ENCODE measurements around the gene SH3TC1.
A peak's percentile ranks its signal among the peaks of the same experiment; 100 is the strongest.

Gene SH3TC1

DNA sequence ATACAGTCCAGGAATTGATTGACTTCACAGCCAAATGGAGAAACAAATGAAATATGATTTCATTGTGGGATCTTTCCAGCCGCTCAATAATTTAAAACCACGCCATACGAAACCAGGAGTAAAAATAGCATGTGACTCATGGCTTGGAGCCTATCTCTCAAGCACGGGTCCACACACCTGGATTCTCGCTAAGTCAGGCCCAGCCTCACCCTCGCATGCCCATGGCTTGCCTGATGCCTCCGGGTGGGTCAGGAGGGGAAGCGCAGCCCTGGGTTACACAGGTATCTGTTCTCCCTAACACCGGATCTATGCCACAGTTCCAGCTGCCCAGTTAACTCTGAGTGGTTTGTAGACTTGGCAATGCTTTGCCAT, 34.9 kb upstream of the SH3TC1 start:
- no peak for DNase-seq

DNA sequence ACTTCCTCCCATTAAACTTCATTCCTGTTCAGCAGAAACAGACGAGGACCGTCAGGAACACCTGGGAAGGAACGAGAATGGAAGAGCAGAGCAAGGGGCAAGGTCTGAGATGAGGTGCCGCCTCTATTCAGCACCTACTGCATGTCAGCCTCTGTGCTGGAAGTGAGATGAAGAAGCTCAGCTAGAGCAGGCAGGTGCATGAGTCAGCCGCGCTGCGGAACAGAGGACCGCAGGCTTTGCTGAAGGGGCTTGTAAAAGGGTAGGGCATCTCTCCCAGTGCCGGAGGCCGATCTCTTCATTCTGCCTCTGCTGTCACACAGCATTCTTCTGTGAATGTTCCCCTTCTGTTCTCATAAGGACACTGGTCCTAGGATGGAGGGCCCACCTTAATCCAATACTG, 34.4 kb upstream of the SH3TC1 start:
- no peak for DNase-seq

- DNase-seq, result no peak
These were observed 33.7 kb upstream of the SH3TC1 start for GRCh38 chr4:8165374-8165896.

- no peak for DNase-seq
These were observed 31.8 kb upstream of the SH3TC1 start for GRCh38 chr4:8167291-8167690.

- no peak for DNase-seq
These were observed 31.3 kb upstream of the SH3TC1 start for GRCh38 chr4:8167815-8168214.

GRCh38 chr4:8168232-8168631, 30.9 kb upstream of the SH3TC1 start:
- no peak for DNase-seq

DNA sequence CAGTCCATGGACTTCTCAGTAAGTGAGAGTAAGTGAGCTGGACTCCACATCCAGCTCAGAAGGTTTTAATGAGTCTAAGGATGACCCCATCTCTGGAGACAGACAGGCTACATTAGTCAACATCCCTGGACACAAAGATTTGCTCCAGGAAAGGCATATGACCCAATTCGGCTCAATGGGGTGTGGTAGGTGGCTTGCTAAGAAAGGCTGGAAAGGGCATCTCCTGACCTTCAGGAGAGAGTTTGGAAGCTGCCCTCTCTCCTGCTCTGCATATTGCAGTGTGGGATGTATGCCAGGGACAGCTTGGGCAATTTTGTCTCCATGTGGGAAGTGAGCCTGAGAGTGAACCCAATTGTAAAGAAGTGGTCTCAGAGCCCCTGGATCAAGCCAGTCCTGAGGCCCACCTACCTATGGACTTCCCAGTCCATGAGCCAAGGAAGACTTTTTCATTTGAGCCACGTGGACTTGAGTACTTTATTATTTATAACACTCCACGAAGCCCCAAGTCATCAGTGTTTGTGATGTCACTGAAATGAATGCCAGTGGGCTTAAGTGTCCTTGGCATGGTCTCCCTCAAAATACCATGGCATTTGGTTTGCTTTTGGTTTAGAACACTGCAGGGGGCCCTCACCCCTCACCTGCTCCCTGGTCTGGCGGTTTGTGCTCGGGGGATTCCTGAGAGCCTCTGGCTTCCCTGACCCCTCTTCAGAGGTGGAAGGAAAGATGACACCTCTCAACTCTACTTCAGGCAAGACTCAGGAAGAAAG, 30.1 kb upstream of the SH3TC1 start:
- DNase-seq, result no peak

DNA sequence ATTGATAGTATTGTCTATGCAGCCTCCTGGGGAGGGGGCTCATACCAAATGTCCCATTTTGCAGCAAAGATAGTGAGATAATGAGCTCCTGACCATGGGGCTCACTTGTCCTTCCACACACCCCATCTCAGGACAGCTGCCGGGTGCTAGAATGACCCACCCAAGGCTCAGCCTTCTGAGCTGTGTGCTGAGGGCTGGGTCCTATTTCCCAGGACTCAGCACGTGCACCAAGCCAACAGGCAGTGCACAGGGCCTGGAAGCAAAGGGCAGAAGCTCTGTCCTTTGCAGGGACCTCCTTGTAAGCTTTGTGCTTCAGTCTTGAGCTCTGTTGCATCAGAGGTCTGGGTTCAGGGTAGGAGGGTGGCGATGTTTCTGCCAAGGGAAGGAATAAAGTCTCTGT, 29.3 kb upstream of the SH3TC1 start:
- no peak for DNase-seq

DNA sequence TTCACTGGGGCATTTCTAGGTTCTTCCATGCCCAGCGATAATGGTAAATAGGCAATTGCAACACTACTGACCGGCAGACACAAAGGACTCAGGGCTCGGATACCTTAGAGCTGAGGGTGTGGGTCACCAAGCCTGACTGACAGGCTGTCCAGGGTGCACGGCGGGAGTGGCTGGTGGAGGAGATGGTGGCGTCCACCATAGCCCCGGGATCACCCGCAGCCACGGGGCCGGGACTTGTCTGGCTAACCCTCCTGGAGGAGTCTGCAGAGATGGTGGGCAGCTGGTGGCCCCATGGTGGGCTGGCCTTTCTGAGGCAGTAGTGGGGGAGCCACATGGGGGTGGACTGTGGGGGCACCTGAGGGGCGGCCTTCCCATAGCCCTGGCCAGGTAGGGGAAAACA, 28.7 kb upstream of the SH3TC1 start:
- no peak for DNase-seq

- no peak for DNase-seq
These were observed 27.8 kb upstream of the SH3TC1 start for GRCh38 chr4:8171266-8171665.

DNA sequence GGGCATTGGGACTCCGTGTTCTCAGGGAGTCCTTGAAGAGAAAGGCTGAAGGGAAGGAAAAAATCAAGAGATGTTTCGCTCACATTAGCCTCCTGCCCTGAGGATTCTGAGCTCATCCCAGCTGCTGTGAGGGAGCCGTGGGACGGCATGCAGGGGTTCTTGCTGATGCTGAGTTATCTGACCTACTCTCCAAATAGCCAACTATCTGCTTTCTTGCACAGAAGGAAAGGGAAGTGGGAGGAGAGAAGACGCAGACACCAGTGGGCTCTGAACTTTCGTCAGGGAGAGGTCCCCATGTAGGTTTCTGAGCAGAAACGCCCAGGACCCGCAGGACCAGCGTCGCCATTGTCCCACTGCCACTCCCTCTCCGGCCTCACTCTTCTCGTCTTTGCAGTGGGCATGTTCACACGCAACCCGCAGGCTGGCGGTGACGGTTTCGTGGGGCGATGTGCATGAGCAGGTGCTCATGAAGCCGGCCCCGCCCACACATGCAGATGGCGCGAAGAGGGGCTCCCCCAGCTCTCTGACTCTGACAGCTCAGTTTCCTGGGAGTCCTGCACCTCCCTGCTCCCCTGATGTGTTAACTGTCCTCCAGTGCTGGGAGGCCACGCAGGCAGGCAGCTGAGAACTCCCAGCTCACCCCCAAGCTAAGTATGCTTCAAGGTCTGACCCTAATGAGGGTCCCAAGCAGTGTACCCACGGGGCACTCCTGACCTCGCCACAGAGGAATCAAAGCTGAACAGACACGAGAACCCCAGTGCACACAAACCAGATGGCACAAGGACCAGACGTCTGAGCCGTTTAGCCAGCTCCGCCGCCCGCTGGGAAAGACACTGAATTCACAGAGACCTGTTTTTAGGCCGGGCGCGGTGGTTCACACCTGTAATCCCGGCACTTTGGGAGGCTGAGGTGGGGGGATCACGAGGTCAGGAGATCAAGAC, 26.8 kb upstream of the SH3TC1 start:
- no peak for DNase-seq

DNA sequence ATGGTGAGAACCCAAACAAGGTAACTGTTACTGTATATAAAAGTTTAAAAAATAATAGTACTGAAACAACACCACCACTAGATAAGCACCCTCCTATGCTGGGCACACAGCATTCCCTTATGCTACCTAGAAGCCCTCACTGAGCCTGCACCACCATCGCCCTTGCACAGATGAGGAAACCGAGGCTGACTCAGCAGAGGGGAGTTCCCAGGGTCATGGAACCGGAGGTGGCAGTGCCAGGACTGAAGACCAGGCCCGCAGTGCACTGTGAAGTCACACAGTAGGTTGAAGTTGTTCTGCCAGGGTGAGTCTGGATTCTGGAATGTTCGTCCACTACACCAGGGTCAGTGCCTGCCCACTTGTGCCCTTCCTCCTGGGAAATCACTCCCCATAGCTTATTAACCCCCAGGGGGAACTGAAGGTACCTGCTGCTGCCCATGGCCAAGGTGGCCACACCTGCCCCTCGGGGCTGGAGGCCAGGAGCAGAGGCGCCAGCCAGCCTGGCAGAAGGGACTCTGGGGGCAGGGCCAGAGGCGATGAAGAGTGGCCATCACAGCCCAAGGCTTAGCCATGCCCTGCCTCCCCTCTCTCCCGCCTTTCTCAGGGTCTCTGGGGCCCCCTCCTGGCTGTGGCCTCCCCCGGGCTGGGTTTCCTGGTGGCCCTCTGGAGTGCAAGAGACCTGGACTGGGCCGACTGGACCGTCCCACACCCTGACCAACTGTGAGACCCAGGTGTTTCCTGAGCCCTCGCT, 25.4 kb upstream of the SH3TC1 start:
- DNase-seq, result no peak

GRCh38 chr4:8174970-8175369, 24.1 kb upstream of the SH3TC1 start:
- DNase-seq, result no peak

DNA sequence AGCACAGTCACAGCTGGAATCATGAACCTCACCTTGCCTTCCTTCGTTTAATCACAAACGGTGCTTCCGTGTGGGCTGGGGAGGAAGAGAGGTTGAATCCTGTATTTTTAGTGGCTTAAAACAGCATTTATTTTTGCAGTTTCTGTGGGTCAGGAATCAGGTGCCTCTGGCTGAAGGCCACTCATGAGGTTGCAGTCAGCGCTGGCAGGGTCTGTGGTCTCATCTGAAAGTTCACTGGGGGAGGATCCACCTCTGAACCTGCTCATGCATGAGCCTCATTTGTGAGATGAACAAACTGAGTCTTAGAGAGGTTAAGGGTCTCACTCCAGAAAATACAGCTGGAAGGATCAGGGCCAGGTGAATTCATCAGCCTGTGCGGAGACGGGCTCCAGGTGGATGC, 23.4 kb upstream of the SH3TC1 start:
- DNase-seq, result no peak

DNA sequence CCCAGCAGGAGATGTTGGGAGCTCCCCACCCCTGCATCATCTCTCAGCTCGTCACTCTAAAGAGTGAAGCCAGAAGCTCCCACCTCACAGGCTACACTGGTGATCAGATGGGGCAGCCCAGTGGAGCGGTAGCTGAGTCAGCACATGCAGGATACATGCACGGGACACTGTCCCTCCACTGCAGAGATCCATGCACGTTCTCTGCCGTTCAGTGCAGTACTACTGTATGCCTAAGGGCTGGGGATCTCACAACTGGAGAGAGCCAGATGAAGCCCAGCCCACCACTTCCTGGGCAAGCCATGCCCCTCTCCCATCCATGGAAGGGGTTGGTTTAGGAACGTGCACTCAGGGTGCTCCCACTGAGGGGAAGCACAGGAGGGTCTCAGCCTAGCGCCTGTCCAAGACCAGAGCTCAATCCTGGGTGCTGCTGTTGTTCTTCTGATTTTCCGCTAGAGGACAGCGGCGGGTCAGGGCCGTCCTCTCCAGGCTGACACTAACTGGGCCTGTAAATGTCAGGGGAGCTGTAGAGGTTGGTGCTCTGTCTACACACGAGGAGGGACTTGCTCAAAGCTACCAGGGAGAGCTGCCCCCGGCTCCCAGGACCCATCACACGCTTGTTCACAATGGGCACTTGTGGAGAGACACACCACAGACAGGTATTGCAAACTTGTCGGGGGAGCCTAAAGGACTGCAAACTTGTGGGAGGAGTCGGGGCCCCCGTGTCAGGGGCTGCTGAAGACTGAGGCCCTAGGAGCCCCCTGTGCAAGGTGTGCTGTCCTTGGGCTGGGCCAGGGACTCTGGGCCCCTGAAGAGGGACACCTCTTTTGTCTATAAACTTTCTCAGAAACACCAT, 22.3 kb upstream of the SH3TC1 start:
- peak; percentile 49 for DNase-seq

DNA sequence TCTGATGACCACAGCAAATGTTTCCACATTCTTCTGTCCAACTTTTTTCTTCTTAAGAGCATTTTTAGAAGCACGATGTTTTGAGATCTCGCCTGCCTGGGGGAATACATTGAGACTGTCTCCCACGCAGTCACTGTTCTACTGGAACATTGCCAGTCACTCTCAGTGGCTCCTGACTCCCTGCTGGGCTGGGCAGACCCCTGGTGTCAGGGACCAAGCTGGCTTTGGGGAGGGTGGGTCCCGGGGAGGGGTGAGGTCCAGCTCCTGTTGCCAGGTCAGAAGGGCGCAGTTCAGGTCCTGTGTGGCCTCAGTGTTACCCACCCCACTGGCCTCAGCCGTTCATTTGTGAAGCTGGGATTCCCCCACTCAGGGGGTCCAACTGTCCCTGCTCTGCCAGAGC, 21.5 kb upstream of the SH3TC1 start:
- DNase-seq, result no peak

- no peak for DNase-seq
These were observed 21.1 kb upstream of the SH3TC1 start for GRCh38 chr4:8177956-8178355.

DNA sequence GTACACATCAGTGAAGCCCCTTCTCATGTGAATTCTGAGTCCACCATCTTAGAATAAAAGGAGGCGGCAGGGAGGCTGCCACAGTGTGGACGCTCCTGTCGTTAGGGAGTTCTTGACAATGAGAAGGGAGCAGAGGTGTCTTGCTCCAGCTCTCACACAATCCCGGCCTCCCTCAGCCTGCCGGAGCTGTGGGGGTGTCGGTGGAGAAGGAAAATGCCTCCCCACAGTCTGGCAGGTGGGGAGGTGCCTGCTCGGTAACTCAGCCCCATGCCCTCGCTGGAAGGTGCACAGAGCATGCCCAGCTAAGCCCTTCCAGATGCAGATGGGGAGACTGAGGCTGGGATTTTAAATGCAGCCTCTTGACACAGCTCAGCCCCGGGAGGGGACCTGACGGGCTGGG, 20.0 kb upstream of the SH3TC1 start:
- no peak for DNase-seq

GRCh38 chr4:8179771-8180170, 19.3 kb upstream of the SH3TC1 start:
- DNase-seq, result no peak

- DNase-seq, result no peak
These were observed 18.6 kb upstream of the SH3TC1 start for GRCh38 chr4:8180310-8181093.

GRCh38 chr4:8181119-8181518, 18.0 kb upstream of the SH3TC1 start:
- DNase-seq, result no peak
